ENCODE results near the gene YBX1. TPM values are rescaled to one million over a fixed set of nuclear protein-coding genes. Genes with fewer than 3 reads are reported as not detected.

The YBX1 gene
- total RNA-seq, 4 donors from 2014 or later: 236 to 470 (median 287) TPM

- no peak for DNase-seq
- Histone ChIP-seq H3K27me3 (no peaks in the 10 kb centered on the region), H3K27ac (no peak overlapping the region), H3K4me1 (peaks cover 0 to 17% (median 3%) of the 10 kb centered on the region in 4 donors), H3K36me3 (no peaks in the 10 kb centered on the region), H3K4me3 (no peak overlapping the region), H3K9me3 (no peaks in the 10 kb centered on the region)
- no peak for TF ChIP-seq POLR2A (IDR thresholded peaks at IDR 0.05)
- TF ChIP-seq CTCF (IDR thresholded peaks at IDR 0.05): no peak
Measured at GRCh38 chr1:42733415-42734200, 51.4 kb downstream of the YBX1 start.

- Histone ChIP-seq H3K36me3 (no peaks in the 10 kb centered on the region), H3K27me3 (no peaks in the 10 kb centered on the region), H3K27ac (no peak overlapping the region), H3K9me3 (no peaks in the 10 kb centered on the region), H3K4me3 (no peak overlapping the region), H3K4me1 (peaks cover 0 to 17% (median 3%) of the 10 kb centered on the region in 4 donors)
- DNase-seq: no peak
- TF ChIP-seq CTCF (IDR thresholded peaks at IDR 0.05): no peak
- no peak for TF ChIP-seq POLR2A (IDR thresholded peaks at IDR 0.05)
Measured at GRCh38 chr1:42734201-42735035, 52.2 kb downstream of the YBX1 start.

- H3K36me3 ChIP-seq: no peaks in the 10 kb centered on the region
- peaks cover 0 to 17% (median 3%) of the 10 kb centered on the region in 4 donors for H3K4me1 ChIP-seq
- no peak overlapping the region for H3K27ac ChIP-seq
- no peaks in the 10 kb centered on the region for H3K9me3 ChIP-seq
- TF ChIP-seq POLR2A (IDR thresholded peaks at IDR 0.05): no peak
- no peak for TF ChIP-seq CTCF (IDR thresholded peaks at IDR 0.05)
- no peak for DNase-seq
- no peak overlapping the region for H3K4me3 ChIP-seq
- no peaks in the 10 kb centered on the region for H3K27me3 ChIP-seq
Measured at GRCh38 chr1:42735056-42735455, 52.8 kb downstream of the YBX1 start.

GRCh38 chr1:42735477-42736105 lies 53.4 kb downstream of the YBX1 start:
- TF ChIP-seq CTCF (IDR thresholded peaks at IDR 0.05): no peak
- TF ChIP-seq POLR2A (IDR thresholded peaks at IDR 0.05): no peak
- Histone ChIP-seq H3K36me3 (no peaks in the 10 kb centered on the region), H3K9me3 (no peaks in the 10 kb centered on the region), H3K4me3 (no peak overlapping the region), H3K27me3 (no peaks in the 10 kb centered on the region), H3K27ac (no peak overlapping the region), H3K4me1 (peaks cover 0 to 17% (median 3%) of the 10 kb centered on the region in 4 donors)
- peak in 1 of 3 donors; percentile 65 for DNase-seq

GRCh38 chr1:42736152-42736551 lies 53.9 kb downstream of the YBX1 start:
- Histone ChIP-seq H3K27ac (peak overlapping the region in 1 of 4 donors; percentile 16), H3K9me3 (no peaks in the 10 kb centered on the region), H3K4me3 (no peak overlapping the region), H3K4me1 (peaks cover 0 to 17% (median 2%) of the 10 kb centered on the region in 4 donors), H3K36me3 (no peaks in the 10 kb centered on the region), H3K27me3 (no peaks in the 10 kb centered on the region)
- DNase-seq: peak in 2 of 3 donors; percentile 59 to 74
- peak in 3 of 6 experiments; percentile 48 to 49 (median 49) for TF ChIP-seq CTCF (IDR thresholded peaks at IDR 0.05)
- no peak for TF ChIP-seq POLR2A (IDR thresholded peaks at IDR 0.05)

Data from Peyer's patch (tissue), 4 donors.